ENCODE measurements around the gene DEF6.

Gene DEF6

GRCh38 chr6:35297601-35298481 is at the start of gene DEF6:
TSS of gene DEF6 (plus strand) at chr6:35297818. CDS start at chr6:35297857, 39 bp downstream.
- Mint-ChIP-seq H3K9me3 (no peaks in the 10 kb centered on the region), H3K27ac (no peak within 1 kb of the TSS), H3K4me3 (peak within 1 kb of the TSS; percentile 7), H3K4me1 (peaks cover 23% of the 10 kb centered on the region), H3K36me3 (ENCODE audit: low read depth) (peaks cover 6% of the 10 kb centered on the region), H3K27me3 (ENCODE audit: low read depth, poor library complexity) (peaks cover 5% of the 10 kb centered on the region)
- peak; percentile 74 for TF ChIP-seq CTCF (IDR thresholded peaks at IDR 0.05)
- DNase-seq = peak; percentile 82

- Mint-ChIP-seq H3K4me1 (peaks cover 26% of the 10 kb centered on the region), H3K27ac (peak overlapping the region; percentile 40), H3K36me3 (ENCODE audit: low read depth) (peaks cover 62% of the 10 kb centered on the region), H3K9me3 (no peaks in the 10 kb centered on the region), H3K27me3 (ENCODE audit: low read depth, poor library complexity) (no peaks in the 10 kb centered on the region), H3K4me3 (no peak overlapping the region)
- DNase-seq = no peak
- TF ChIP-seq CTCF (IDR thresholded peaks at IDR 0.05) = no peak
Observed at GRCh38 chr6:35248300-35248699, 49.3 kb upstream of the DEF6 start.

GRCh38 chr6:35248965-35249364 is 48.7 kb upstream of the DEF6 start:
- Mint-ChIP-seq H3K4me3 (no peak overlapping the region), H3K36me3 (ENCODE audit: low read depth) (peaks cover 62% of the 10 kb centered on the region), H3K4me1 (peaks cover 29% of the 10 kb centered on the region), H3K9me3 (no peaks in the 10 kb centered on the region), H3K27ac (peak overlapping the region; percentile 86), H3K27me3 (ENCODE audit: low read depth, poor library complexity) (no peaks in the 10 kb centered on the region)
- DNase-seq = no peak
- TF ChIP-seq CTCF (IDR thresholded peaks at IDR 0.05) = no peak

GRCh38 chr6:35251949-35252348 is 45.7 kb upstream of the DEF6 start:
- Mint-ChIP-seq H3K4me3 (no peak overlapping the region), H3K9me3 (no peaks in the 10 kb centered on the region), H3K36me3 (ENCODE audit: low read depth) (peaks cover 36% of the 10 kb centered on the region), H3K27me3 (ENCODE audit: low read depth, poor library complexity) (no peaks in the 10 kb centered on the region), H3K4me1 (peaks cover 36% of the 10 kb centered on the region), H3K27ac (no peak overlapping the region)
- TF ChIP-seq CTCF (IDR thresholded peaks at IDR 0.05) = no peak
- DNase-seq = no peak

GRCh38 chr6:35253249-35253648 is 44.4 kb upstream of the DEF6 start:
- peaks cover 29% of the 10 kb centered on the region for H3K36me3 Mint-ChIP-seq (ENCODE audit: low read depth)
- no peak for TF ChIP-seq CTCF (IDR thresholded peaks at IDR 0.05)
- no peaks in the 10 kb centered on the region for H3K9me3 Mint-ChIP-seq
- H3K4me3 Mint-ChIP-seq = no peak overlapping the region
- no peak for DNase-seq
- no peaks in the 10 kb centered on the region for H3K27me3 Mint-ChIP-seq (ENCODE audit: low read depth, poor library complexity)
- peak overlapping the region; percentile 37 for H3K27ac Mint-ChIP-seq
- peaks cover 44% of the 10 kb centered on the region for H3K4me1 Mint-ChIP-seq

GRCh38 chr6:35258336-35258735 is 39.3 kb upstream of the DEF6 start:
- Mint-ChIP-seq H3K4me3 (peak overlapping the region; percentile 95), H3K9me3 (no peaks in the 10 kb centered on the region), H3K4me1 (peaks cover 59% of the 10 kb centered on the region), H3K27me3 (ENCODE audit: low read depth, poor library complexity) (no peaks in the 10 kb centered on the region), H3K27ac (peak overlapping the region; percentile 99), H3K36me3 (ENCODE audit: low read depth) (no peaks in the 10 kb centered on the region)
- no peak for TF ChIP-seq CTCF (IDR thresholded peaks at IDR 0.05)
- DNase-seq = no peak
